Vagina (tissue), 2 donors: ENCODE measurements around the gene WDR7. TPM values are rescaled to one million over a fixed set of nuclear protein-coding genes. Genes with fewer than 3 reads are reported as not detected.

ENCODE experiments used
- DNase-seq, 2 donors: peaks; one replicate each; pipeline ENCODE4 v3.0.0-alpha.2; 2017; ENCODE audit errors: extremely low spot score in 2 of 2
- H3K27ac ChIP-seq: fragments of 200-600 bp; sonication (generic); one replicate; pipeline ENCODE4 v1.5.1; 2019
- H3K27me3 ChIP-seq: fragments of 200-600 bp; sonication (generic); one replicate; pipeline ENCODE4 v1.5.1; 2019
- H3K36me3 ChIP-seq, 2 donors: fragments of 200-600 bp; sonication (generic); one replicate each; pipeline ENCODE4 v1.5.1; 2017 to 2019
- H3K4me1 ChIP-seq: fragments of 200-600 bp; sonication (generic); one replicate; pipeline ENCODE4 v1.5.1; 2019
- H3K4me3 ChIP-seq, 2 donors: fragments of 200-600 bp; sonication (generic); 1 replicate in 1 of 2; 2 replicates in 1 of 2; pipeline ENCODE4 v1.5.1; 2016 to 2019
- H3K9me3 ChIP-seq: fragments of 200-600 bp; sonication (generic); one replicate; pipeline ENCODE4 v1.5.1; 2019
- CTCF ChIP-seq, 3 experiments: fragments of 450-650 bp in 2 of 3; fragments of 200-600 bp in 1 of 3; sonication (generic) in 1 of 3; IDR thresholded peaks; one replicate each; pipeline ENCODE4 v1.5.1; 2017 to 2019; ENCODE audit warnings: antibody characterized with exemption in 3 of 3, mild to moderate bottlenecking in 2 of 3, moderate library complexity in 2 of 3
- POLR2A ChIP-seq, 2 donors: fragments of 450-650 bp; IDR thresholded peaks; one replicate each; pipeline ENCODE4 v1.6.1; 2017; ENCODE audit warnings: antibody characterized with exemption in 2 of 2, mild to moderate bottlenecking in 2 of 2, moderate library complexity in 2 of 2
- POLR2AphosphoS5 ChIP-seq, 2 donors: sonication (generic); formaldehyde crosslinking; IDR thresholded peaks; one replicate each; pipeline ENCODE4 v1.9.0; 2017; ENCODE audit warnings: antibody characterized with exemption in 2 of 2, mild to moderate bottlenecking in 2 of 2, low read depth in 1 of 2; ENCODE audit not compliant: insufficient read depth in 1 of 2
- intact Hi-C: fragments of 100-400 bp; cut with DNase I; formaldehyde crosslinking; loops from one replicate; pipeline ENCODE4 v1.15.1; 2023
- total RNA-seq: library from RNA; depleted of rRNA; stranded (reverse); fragments of >200 nt; gene quantifications from one replicate; pipeline ENCODE4 v1.2.3, GENCODE V29; 2016

WDR7 gene
- total RNA-seq, 1 donor from 2014 or later = 26.3 TPM

GRCh38 chr18:56795381-56795780, 144.2 kb downstream of the WDR7 start:
- H3K27ac ChIP-seq = no peak overlapping the region
- no peak overlapping the region for H3K4me3 ChIP-seq
- intact Hi-C loops = no loop called here
- H3K36me3 ChIP-seq = no peaks in the 10 kb centered on the region
- no peaks in the 10 kb centered on the region for H3K9me3 ChIP-seq
- no peak for TF ChIP-seq CTCF (IDR thresholded peaks at IDR 0.05)
- TF ChIP-seq POLR2AphosphoS5 (IDR thresholded peaks at IDR 0.05; ENCODE audit: insufficient read depth in 1 of 2, low read depth in 1 of 2) = no peak
- no peak for TF ChIP-seq POLR2A (IDR thresholded peaks at IDR 0.05)
- no peaks in the 10 kb centered on the region for H3K27me3 ChIP-seq
- H3K4me1 ChIP-seq = peaks cover 10% of the 10 kb centered on the region
- no peak for DNase-seq

- no peak for TF ChIP-seq POLR2A (IDR thresholded peaks at IDR 0.05)
- no peak for TF ChIP-seq CTCF (IDR thresholded peaks at IDR 0.05)
- no peak for TF ChIP-seq POLR2AphosphoS5 (IDR thresholded peaks at IDR 0.05; ENCODE audit: insufficient read depth in 1 of 2, low read depth in 1 of 2)
Observed at GRCh38 chr18:56799756-56800155, 148.6 kb downstream of the WDR7 start.

DNA sequence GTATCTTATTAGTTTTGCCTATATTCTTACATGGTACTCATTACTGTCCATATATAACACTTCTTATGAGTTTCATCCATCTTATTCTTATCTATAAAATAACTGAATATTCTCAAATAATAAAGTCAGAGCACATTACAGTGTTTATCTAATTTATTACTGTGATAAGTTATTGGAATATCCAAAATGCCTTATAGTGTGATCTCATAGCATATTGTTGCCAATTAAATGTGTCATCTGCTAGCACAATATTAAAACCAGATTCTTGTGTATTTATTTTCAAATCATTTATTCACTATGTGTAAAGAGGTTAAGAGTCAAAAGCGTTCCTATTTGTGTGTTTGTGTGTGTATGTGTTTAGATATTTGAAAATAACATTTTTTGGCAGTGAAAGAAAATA, 151.9 kb downstream of the WDR7 start:
- Histone ChIP-seq H3K4me3 (no peak overlapping the region), H3K9me3 (no peaks in the 10 kb centered on the region), H3K27me3 (no peaks in the 10 kb centered on the region), H3K36me3 (no peaks in the 10 kb centered on the region), H3K4me1 (peaks cover 10% of the 10 kb centered on the region), H3K27ac (no peak overlapping the region)
- intact Hi-C loops = no loop called here
- TF ChIP-seq POLR2A (IDR thresholded peaks at IDR 0.05) (no peak), CTCF (IDR thresholded peaks at IDR 0.05) (no peak), POLR2AphosphoS5 (IDR thresholded peaks at IDR 0.05; ENCODE audit: insufficient read depth in 1 of 2, low read depth in 1 of 2) (no peak)
- no peak for DNase-seq

More at GRCh38 chr18:56799756-56800155, 148.6 kb downstream of the WDR7 start:
- Histone ChIP-seq H3K4me1 (peaks cover 10% of the 10 kb centered on the region), H3K9me3 (no peaks in the 10 kb centered on the region), H3K27me3 (no peaks in the 10 kb centered on the region), H3K27ac (no peak overlapping the region), H3K4me3 (no peak overlapping the region), H3K36me3 (no peaks in the 10 kb centered on the region)
- DNase-seq = no peak
- intact Hi-C loops = no loop called here

DNA sequence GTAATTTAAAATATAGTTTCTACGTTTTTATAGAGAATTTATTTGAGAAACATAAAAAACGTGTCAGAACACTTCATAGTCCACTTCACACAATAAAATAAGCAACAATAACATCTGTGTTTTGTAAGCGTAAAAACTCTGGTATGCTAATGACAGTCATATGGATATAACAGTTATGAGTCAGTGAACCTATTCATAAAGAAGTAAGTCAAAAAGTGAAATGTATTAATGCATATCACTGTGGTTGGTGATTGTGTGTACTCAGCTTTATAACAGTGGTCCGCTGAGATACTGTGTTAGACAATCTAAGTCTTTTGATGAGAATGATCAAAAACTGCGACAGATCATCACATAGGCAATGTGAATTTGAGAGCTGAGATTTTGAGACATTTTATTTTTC, 153.2 kb downstream of the WDR7 start:
- intact Hi-C loops = no loop called here
- TF ChIP-seq POLR2A (IDR thresholded peaks at IDR 0.05) (no peak), POLR2AphosphoS5 (IDR thresholded peaks at IDR 0.05; ENCODE audit: insufficient read depth in 1 of 2, low read depth in 1 of 2) (no peak), CTCF (IDR thresholded peaks at IDR 0.05) (no peak)

GRCh38 chr18:56807901-56808300, 156.7 kb downstream of the WDR7 start:
- no peaks in the 10 kb centered on the region for H3K9me3 ChIP-seq
- H3K36me3 ChIP-seq = no peaks in the 10 kb centered on the region
- TF ChIP-seq POLR2AphosphoS5 (IDR thresholded peaks at IDR 0.05; ENCODE audit: insufficient read depth in 1 of 2, low read depth in 1 of 2) (no peak), CTCF (IDR thresholded peaks at IDR 0.05) (no peak), POLR2A (IDR thresholded peaks at IDR 0.05) (no peak)
- H3K27me3 ChIP-seq = no peaks in the 10 kb centered on the region
- H3K27ac ChIP-seq = no peak overlapping the region
- no peak for DNase-seq
- intact Hi-C loops = no loop called here
- no peak overlapping the region for H3K4me3 ChIP-seq
- no peaks in the 10 kb centered on the region for H3K4me1 ChIP-seq

More for the DNA sequence above, 153.2 kb downstream of the WDR7 start:
- Histone ChIP-seq H3K4me3 (no peak overlapping the region), H3K9me3 (no peaks in the 10 kb centered on the region), H3K27ac (no peak overlapping the region), H3K4me1 (peaks cover 9% of the 10 kb centered on the region), H3K27me3 (no peaks in the 10 kb centered on the region), H3K36me3 (no peaks in the 10 kb centered on the region)
- DNase-seq = no peak
